Right ventricle myocardium superior (tissue), 1 donor: ENCODE data around the gene PRRX2. TPM values are rescaled to one million over a fixed set of nuclear protein-coding genes. Genes with fewer than 3 reads are reported as not detected.

Experiments
- ATAC-seq: fragments of 200-7000 bp; cut with Tn5 transposase; one replicate; pipeline ENCODE4 v1.9.1; 2020; ENCODE audit warnings: mild to moderate bottlenecking; ENCODE audit not compliant: poor library complexity
- DNase-seq: peaks from one replicate; pipeline ENCODE4 v3.0.0-alpha.2; 2020
- intact Hi-C: fragments of 100-400 bp; cut with DNase I; formaldehyde crosslinking; loops from one replicate; pipeline ENCODE4 v1.11.2; 2022
- total RNA-seq: library from RNA; stranded (reverse); fragmentation: NEBNext Ultra II Directional; extraction: Animal tissue kit (Norgen Biotek cat#: 25700); gene quantifications from one replicate; pipeline ENCODE4 v1.2.1, GENCODE V29; 2021
- donor health status: DM: no; HTN: yes; CAD: no; lungs with severe emphysema.

Gene PRRX2
- total RNA-seq, 1 donor from 2014 or later: 0.89 TPM

DNA sequence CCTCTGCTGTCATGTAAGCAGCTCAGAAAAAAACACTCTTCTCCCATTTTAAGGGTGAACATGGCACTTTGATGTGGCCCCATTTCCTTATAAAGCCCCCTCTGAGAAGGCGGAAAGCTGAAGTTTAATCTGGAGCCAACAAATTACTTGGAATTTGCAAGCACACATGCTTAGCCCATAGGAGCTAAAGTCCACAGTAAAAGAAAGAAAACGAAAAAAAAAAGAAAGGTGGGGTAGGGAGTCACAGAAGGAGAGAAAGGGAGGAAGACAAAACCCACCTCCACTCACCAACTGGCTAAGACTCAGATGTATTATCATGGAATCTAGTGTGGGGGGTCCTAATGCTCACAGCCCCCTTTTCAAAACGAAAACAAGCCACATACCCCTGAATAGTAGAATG, 30.4 kb downstream of the PRRX2 start:
- ATAC-seq: no peak
- intact Hi-C loops: no loop called here
- no peak for DNase-seq

DNA sequence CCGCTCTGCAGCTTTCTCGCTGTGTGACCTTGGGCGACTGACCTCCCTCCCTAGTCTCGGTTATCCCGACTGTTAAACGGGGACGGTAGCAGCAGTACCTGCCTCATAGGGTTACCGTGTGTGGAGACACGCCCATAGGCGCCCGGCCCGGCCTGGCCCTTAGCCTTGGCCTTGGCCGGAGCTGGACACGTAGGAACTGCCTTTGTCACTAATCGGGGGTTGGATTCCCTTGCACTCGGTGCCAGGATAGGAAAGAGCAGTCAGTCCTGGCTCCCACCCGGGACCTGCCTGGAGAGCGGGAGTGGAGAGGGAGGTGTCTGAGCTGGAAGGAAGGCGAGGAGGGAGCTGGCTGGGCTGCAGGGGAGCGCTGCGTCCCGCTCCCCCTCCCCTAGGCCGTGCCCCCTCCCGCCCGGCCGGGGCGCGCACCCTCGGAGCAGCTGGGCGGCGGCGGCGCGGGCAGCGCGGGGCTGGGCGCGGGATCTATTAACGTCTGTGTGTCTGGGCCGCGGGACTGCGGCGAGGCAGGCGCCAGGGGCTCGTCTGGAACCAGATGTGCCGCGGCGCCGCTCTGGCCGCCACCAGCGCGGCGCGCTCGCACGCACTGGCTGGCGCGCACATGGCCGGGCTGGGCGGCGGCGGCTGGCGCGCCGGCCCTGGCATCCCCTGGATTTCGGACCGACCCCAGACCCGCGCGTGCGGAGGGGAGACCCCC, 31.7 kb downstream of the PRRX2 start:
- intact Hi-C loops: no loop called here
- ATAC-seq (peak; percentile 71), DNase-seq (peak; percentile 61)

DNA sequence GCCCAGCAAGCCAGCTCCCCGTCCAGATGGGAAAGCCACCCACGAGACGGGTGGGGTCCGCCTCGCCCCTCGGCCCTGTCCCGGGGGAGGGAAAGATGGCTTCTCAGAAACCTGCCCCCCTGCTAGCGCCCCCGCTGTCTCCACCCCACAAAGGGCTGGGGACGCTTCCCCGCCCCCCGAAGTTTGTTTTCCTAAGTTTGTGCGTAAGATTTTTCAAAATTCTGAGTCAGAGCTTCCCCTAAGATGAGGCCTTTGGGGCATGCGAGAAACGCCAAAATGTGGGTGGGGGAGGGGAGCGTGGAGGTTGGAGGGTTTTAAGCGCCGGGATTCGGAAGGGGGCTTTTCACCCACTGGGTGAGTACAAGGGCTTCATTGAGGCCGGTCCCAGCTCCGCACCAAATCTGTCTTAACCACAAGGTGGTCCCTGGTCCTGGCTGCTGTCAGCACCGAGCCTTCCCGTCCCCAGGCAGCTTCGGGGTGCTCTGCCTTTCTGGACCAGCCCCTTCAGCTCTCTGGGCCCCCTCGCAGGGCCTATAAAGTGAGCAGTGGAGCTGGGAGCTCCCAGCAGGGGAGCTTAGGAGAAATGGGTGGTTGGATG, 32.3 kb downstream of the PRRX2 start:
- ATAC-seq: peak; percentile 5
- DNase-seq: peak; percentile 49
- intact Hi-C loops: no loop called here

DNA sequence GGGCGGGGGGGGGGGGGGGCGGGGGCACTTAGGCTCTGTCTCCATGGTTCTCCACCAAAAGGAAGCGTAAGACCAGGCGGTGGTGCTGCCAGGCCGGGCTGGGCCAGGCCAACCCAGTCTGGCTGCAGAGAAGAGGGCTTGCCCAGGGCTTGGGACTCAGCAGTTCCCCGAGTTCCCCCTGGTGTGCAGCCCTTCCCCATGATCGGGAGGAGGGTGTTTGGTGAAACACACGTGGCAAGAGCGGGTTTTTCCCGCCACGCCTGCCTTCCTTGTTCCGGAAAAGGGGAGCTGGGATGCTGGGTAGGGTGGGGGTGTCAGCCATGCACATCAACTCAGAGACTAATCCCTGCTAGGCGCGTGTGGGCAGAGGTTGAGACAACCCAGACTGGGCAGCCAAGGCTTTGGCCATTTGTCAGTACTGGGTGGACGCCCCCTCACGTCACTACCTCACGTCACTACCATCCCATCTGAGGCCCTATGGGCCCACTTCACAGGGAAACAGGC, 32.9 kb downstream of the PRRX2 start:
- intact Hi-C loops: no loop called here
- ATAC-seq: peak; percentile 49

DNA sequence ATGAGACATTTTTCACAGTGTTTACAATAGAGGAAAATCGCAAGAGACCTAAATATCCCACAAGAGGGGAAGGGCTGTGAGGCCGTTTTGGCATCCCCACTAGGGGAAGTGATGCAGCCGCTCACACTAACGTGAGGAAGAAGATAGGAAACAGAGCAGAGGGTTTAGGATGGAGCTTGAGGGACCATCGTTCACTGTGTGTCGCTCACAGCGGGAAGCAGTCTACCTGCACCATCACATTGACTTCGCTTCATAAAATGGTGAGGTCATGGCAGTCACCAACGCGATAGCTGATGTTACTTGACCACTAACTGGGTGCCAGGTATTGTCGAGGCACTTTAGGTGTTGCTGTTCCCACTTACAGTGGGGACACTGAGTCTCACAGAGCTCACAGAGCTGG, 35.6 kb downstream of the PRRX2 start:
- intact Hi-C loops: no loop called here
- ATAC-seq (no peak), DNase-seq (no peak)

More for the DNA sequence above, 32.9 kb downstream of the PRRX2 start:
- peak; percentile 73 for DNase-seq

DNA sequence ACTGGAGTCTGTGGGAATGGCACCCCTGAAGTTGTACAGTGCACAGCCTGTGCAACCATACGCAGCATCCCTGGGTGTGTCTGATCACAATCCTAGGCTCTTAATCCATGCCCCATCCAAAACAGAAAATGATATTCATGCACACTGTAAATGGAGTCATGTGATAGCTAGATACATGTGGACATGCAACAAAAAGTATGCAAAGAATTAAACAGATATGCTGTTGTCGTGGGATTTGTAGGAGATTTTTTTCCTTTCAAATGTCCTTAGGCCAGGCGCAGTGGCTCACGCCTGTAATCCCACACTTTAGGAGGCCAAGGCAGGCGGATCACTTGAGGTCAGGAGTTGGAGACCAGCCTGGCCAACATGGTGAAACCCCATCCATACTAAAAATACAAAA, 36.1 kb downstream of the PRRX2 start:
- DNase-seq (no peak), ATAC-seq (no peak)
- intact Hi-C loops: no loop called here

DNA sequence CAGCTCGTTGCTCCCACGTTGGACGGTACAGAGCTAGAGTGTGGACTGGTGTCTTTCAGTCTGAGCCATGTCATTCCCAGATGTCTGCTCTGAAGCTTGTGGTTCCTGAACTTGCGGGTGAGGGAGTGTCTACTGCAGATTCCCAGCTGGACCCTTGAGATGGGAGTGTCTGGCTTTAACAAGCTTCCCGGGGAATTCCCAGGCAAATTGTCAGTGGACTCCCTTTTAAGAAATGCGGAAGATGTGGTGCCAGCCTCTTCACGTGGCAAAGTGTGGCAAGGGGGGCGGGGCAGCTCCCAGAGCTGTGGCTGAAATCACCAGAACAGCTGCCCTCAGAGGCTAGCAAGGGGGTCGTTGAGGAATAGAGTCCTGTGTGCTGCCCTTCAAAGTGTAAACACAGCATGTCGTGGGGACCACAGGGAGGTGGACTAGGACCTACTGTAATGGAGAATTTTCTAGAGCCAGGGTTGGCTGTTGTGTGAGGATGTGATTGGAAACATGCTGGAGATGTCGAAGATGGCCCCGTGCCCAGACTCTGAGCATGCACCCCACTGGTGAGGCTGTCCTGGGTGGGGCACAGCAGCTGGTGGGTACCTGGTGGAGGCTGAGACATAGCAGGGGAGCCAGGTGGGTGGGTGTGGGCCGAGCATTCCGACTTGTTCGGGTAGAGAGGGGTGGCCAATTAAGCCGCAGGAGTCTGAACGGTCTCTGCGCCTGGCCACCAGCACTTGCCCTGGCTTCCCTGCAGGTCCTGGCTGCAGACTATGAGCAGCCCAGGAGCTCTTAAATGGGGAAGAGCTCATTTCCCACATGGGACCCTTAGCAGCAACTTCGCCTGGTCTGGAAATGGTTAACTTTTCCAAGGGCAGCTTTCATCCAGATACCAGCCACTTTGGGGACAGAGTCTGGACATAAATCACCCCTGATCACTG, 37.4 kb downstream of the PRRX2 start:
- no peak for DNase-seq
- peak; percentile 9 for ATAC-seq
- intact Hi-C loops: no loop called here

DNA sequence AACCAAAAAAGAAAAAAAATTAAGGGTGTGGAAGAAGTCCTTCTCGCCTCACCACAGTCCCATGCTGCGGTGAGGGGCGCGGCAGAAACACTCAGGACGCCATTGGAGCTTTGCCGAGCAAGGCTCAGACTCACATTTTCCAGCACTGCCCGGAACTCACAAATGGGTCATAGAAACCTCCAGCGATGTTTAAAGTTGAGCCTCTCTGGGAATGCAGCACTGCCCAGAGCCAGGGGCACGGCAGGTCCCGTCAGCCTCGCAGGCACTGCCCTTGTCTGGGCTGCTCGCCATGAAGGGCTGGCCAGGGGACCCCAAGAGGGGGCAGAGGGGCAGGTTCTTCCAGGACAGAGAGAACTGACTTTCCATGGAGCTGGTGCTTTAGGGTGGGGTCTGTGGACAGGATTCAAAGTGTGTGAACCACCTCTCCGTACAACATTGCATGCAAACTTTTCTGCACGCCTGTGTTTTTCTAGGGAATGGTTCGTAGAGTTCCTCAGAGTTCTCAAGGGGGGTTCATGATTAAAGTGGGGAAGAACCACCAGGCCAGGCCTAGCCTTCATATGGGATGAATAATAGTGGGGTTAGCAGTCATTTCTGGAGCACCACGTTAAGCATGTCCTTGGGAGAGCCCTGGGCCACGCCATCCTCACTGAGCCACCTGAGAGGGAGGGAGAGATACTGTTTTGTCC, 38.4 kb downstream of the PRRX2 start:
- ATAC-seq: no peak
- no peak for DNase-seq

DNA sequence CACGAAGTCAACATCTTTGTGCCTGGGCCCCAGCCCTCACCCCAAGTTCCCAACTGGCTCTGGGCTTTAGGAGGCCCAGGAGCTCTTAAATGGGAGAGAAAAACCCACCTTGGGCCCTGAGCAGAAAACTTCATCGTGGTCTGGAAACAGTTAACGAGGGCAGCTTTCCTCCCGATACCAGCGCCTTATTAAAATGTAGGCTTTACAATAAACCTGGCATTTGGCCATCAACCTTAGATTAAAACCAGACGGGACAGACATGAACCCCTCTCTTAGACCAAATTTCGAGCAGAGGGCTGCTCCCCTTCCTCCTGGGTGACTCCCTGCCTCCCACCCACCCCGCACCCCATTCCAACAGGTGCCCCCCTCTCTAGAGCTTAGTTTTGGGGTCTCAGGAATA, 39.4 kb downstream of the PRRX2 start:
- intact Hi-C loops: no loop called here
- DNase-seq (no peak), ATAC-seq (no peak)

More for the DNA sequence above, 38.4 kb downstream of the PRRX2 start:
- intact Hi-C loops: no loop called here

DNA sequence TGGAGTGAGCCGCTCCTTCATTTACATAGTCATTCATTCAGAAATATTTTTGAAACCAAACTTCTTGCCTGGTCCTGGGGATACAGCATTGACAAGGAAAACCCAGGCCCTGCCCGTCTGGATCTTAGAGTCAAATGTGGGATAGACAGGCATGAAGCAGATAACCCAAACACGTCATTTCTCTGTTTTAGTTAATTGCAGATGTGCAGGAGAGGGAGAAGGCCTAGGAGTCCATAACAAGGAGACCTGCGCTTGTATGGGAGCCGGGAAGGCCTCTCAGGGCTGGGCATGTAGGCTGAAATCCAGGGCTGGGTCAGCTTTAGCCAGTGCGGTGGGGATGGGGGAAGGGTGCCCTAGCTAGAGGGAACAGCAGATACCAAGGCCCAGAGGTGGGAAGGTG, 43.3 kb downstream of the PRRX2 start:
- ATAC-seq (no peak), DNase-seq (no peak)
- intact Hi-C loops: no loop called here

DNA sequence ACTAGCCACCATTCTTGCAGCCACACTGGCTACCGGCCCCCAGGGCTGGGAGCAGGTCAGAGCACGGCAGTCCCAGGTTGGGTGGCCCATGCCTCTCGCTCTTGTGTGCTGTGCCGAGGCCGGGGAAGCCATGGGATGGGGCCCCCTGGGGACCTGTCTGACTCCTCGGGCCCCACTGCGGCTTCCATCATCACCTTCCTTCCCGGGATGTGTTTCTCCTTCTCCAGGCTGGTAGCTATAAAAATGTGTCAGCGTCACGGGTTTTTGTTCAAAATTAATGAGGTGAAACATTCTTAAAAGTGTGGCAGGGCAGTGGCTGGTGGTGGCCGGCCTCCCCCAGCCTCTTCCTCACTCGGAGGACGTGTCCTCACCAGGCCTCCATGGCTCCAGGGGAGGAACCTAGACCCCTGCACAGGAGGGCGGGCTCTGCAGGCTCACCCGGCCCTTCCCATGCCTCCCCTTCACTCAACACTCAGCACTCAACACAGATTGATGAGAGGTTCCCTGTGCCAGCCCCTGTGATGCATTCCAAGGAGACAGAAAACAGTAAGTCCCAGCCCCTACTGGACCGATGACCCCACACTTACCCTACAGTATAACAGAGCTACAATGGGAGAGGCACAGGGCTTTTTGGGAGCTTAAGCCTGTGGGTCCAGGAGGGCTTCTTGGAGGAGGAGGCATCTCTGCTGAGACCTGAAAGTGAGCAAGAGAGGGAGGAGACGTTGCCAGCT, 44.2 kb downstream of the PRRX2 start:
- DNase-seq (no peak), ATAC-seq (no peak)
- intact Hi-C loops: no loop called here

DNA sequence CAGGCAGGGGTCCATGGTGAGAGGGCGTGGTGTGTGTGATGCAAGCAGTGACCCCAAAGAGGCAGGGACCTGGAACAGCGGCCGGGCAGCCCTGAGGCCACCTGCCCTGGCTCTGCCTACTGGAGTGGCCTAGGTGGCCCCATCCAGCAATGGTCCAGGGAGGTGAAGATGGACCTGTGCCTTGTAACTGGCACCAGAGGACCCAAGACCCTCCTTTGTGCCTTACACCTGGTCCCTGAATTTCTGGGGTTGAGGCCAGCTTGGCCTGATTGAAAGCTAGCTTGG, 44.7 kb downstream of the PRRX2 start:
- no peak for ATAC-seq
- no peak for DNase-seq
- intact Hi-C loops: no loop called here

DNA sequence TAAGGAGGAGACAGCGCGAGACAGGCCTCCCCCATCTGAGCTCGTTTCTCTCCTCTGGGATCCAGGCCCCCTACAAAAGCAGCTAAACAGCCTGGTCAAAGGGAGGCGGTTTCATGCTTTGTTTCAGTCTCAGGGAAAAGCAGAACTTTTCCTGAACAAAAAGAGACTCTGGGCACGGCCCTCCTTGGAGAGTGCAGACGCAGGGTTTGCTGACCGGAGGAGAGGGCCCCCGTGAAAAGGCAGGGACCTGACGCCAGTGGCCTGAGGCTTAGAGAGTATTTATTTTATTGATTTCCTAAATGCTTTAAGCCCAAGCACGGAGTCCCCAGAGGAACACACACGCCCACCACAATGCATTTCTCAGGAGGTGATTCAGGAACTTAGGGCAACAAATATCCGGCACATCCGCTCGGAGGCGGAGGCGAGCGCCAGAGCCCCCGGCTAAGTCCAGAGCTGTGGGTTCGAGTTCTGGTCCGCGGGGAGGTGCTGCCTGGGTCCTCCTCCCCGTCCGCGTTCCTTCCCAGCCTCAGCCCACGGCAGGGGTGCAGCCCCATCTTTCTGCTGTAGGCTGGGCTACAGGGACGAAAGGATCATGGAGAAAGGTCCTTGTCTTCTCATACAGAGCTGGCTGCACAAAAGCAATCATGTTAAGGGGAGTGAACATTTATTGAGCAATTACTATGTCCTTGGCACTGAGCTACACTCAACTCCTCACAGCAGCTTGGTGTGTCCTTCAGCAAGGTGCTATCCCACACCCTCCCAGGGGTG, 47.4 kb downstream of the PRRX2 start:
- no peak for DNase-seq
- ATAC-seq: no peak
- intact Hi-C loops: no loop called here

DNA sequence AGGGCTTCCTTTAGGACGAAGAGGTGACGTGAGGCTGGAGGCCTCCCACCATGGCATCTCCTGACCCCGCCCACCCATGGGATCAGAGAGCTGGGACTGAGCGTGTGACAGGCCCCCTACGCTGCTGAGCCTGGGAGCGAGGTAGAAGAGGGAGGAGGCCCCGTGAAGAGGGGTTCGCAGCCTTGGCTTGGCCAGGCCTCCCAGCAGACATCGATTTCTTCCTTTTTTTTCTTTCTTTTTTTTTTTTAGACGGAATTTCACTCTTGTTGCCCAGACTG, 47.9 kb downstream of the PRRX2 start:
- intact Hi-C loops: no loop called here
- no peak for ATAC-seq
- no peak for DNase-seq

DNA sequence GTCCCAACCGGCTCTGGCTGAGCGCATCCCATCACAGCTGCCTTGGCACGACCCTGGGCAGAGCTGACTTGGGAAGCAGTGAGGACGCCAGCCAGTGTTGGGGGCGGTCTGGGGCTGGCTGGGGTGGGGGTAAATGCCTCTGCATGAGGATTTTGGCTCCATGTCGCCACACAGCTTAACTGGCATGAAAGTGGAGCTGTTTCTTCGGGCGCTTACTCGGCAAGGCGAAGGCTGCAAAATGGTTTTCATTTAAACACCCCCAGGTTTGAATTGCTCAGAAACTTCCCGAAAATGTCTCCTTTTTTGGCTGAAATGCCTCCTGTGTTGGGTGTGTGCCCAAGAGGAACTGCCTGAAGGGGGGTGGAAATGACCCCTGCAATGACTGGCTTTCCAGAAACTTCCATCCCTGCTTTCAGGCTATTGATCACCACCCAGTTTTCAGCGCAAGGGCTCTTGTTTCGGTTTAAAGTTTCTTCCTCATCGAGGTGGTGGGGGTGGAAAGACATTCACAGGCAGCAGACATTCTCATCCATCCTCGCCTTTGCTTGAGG, 49.1 kb downstream of the PRRX2 start:
- intact Hi-C loops: no loop called here
- ATAC-seq (no peak), DNase-seq (no peak)

DNA sequence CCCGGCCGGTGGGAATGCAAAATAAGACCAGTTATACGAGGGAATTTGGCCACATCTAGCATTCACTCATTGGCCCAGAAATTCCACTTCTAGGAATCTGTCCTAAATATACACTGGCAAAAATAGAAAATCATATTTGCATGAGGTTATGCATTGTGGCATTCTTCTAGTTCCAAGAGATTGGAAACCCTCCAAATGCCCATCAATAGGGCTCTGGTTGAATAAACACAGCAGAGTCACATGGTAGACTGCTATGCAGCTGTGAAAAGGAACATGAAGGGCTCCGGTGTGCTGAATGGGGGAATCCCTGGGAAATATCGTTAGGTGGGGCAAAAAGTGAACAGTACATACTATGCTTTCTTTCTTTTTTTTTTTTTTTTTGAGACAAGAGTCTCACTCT, 50.6 kb downstream of the PRRX2 start:
- ATAC-seq (peak; percentile 40), DNase-seq (no peak)
- intact Hi-C loops: no loop called here

DNA sequence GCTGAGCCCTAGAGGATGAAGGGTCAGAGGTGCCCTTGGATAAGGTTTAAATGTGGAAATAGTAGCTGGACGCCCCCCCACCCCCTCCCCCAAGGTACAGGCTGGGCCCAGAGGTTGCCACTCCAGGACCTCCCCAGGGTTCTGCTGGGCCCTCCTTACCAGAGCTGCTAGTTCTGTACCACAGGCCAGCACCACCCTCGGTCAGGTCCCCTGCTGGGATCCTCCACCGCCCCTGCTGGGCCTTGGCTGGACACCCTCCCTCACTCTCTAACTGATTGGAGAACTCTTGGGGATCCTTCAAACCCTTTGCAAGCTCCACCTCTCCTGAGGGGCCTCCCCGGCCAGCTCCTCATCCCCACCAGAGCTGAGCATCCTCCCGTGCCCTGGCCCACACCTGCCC, 52.5 kb downstream of the PRRX2 start:
- intact Hi-C loops: no loop called here
- ATAC-seq: no peak
- DNase-seq: no peak

DNA sequence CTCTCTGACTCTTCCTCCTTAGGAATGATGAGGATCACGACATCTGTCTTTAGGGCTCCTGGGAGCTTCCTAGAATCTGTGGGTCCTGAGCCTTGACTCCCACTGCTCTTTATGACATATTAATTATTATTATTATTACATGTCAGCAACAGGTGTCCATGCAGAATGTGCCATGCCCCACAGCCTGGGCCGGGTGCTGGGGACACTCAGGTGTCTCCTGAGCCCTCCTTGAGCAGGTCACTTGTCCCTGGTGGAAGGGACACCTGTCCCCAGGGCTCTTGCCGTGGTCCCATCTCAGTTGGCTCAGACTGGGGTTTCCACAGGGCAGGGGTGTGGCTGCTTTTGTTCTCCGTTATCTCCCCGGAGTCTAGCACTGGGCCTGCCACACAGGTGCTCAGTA, 53.2 kb downstream of the PRRX2 start:
- intact Hi-C loops: no loop called here
- ATAC-seq: no peak
- no peak for DNase-seq
